Measurements from ENCODE around the gene OCA2.

The OCA2 gene

GRCh38 chr15:27770086-27770607 is 329.0 kb downstream of the OCA2 start:
- no peak overlapping the region for H3K23ac ChIP-seq (ENCODE audit: low read length in 2 of 2)
- no peak overlapping the region for H3K4me2 ChIP-seq (ENCODE audit: low read length, poor library complexity, severe bottlenecking)
- H3K9ac ChIP-seq (ENCODE audit: low read length): no peak overlapping the region
- no peaks in the 10 kb centered on the region for H3K27me3 ChIP-seq (ENCODE audit: control insufficient read depth in 1 of 2, insufficient read depth in 1 of 2, low read length in 2 of 2)
- no peaks in the 10 kb centered on the region for H3K36me3 ChIP-seq (ENCODE audit: control insufficient read depth in 1 of 2, insufficient read depth in 2 of 2, low read depth in 1 of 2, low read length in 2 of 2)
- 93% methylated on average over 48 of the region's 48 CpGs for WGBS
- H3K27ac ChIP-seq (ENCODE audit: low read length, poor library complexity, severe bottlenecking): no peak overlapping the region
- no peak overlapping the region for H3K4ac ChIP-seq (ENCODE audit: low read depth in 1 of 2, low read length in 2 of 2)
- no peaks in the 10 kb centered on the region for H3K79me1 ChIP-seq (replicated peaks; ENCODE audit: low read length, poor library complexity, severe bottlenecking)
- H3K4me1 ChIP-seq (ENCODE audit: control insufficient read depth, insufficient read depth, low read depth, low read length): no peaks in the 10 kb centered on the region
- H2AFZ ChIP-seq (ENCODE audit: low read depth, low read length): no peak overlapping the region
- H2BK15ac ChIP-seq (ENCODE audit: low read depth, poor library complexity, severe bottlenecking): no peak overlapping the region
- no peak for DNase-seq
- H3K18ac ChIP-seq (ENCODE audit: low read depth in 1 of 2, low read length in 2 of 2): no peak overlapping the region
- H3K9me3 ChIP-seq (ENCODE audit: control insufficient read depth, low read length): no peaks in the 10 kb centered on the region
- H3K14ac ChIP-seq (ENCODE audit: low read length in 2 of 2): no peak overlapping the region
- H4K91ac ChIP-seq (ENCODE audit: low read length): no peak overlapping the region
- H4K8ac ChIP-seq (ENCODE audit: low read length): no peak overlapping the region
- H2BK120ac ChIP-seq (ENCODE audit: low read depth, low read length): no peak overlapping the region
- no peak overlapping the region for H2BK5ac ChIP-seq (ENCODE audit: low read depth, low read length, poor library complexity, severe bottlenecking)
- H2AK5ac ChIP-seq (ENCODE audit: low read length, severe bottlenecking): no peak overlapping the region
- no peak overlapping the region for H2BK12ac ChIP-seq (ENCODE audit: low read length in 2 of 2)
- H3K4me3 ChIP-seq (ENCODE audit: insufficient read depth in 1 of 2, low read depth in 1 of 2, low read length in 2 of 2): no peak overlapping the region

GRCh38 chr15:27769652-27770051 is 329.5 kb downstream of the OCA2 start:
- H3K27me3 ChIP-seq (ENCODE audit: control insufficient read depth in 1 of 2, insufficient read depth in 1 of 2, low read length in 2 of 2): no peaks in the 10 kb centered on the region
- no peak overlapping the region for H3K14ac ChIP-seq (ENCODE audit: low read length in 2 of 2)
- H3K79me1 ChIP-seq (replicated peaks; ENCODE audit: low read length, poor library complexity, severe bottlenecking): no peaks in the 10 kb centered on the region
- H3K18ac ChIP-seq (ENCODE audit: low read depth in 1 of 2, low read length in 2 of 2): no peak overlapping the region
- H3K9ac ChIP-seq (ENCODE audit: low read length): no peak overlapping the region
- no peaks in the 10 kb centered on the region for H3K4me1 ChIP-seq (ENCODE audit: control insufficient read depth, insufficient read depth, low read depth, low read length)
- H2AFZ ChIP-seq (ENCODE audit: low read depth, low read length): no peak overlapping the region
- H3K36me3 ChIP-seq (ENCODE audit: control insufficient read depth in 1 of 2, insufficient read depth in 2 of 2, low read depth in 1 of 2, low read length in 2 of 2): no peaks in the 10 kb centered on the region
- no peak overlapping the region for H2BK120ac ChIP-seq (ENCODE audit: low read depth, low read length)
- no peak overlapping the region for H3K23ac ChIP-seq (ENCODE audit: low read length in 2 of 2)
- H4K8ac ChIP-seq (ENCODE audit: low read length): no peak overlapping the region
- H3K4ac ChIP-seq (ENCODE audit: low read depth in 1 of 2, low read length in 2 of 2): no peak overlapping the region
- no peak overlapping the region for H2BK5ac ChIP-seq (ENCODE audit: low read depth, low read length, poor library complexity, severe bottlenecking)
- no peak for DNase-seq
- H2BK15ac ChIP-seq (ENCODE audit: low read depth, poor library complexity, severe bottlenecking): no peak overlapping the region
- H3K4me2 ChIP-seq (ENCODE audit: low read length, poor library complexity, severe bottlenecking): no peak overlapping the region
- no peaks in the 10 kb centered on the region for H3K9me3 ChIP-seq (ENCODE audit: control insufficient read depth, low read length)
- H2BK12ac ChIP-seq (ENCODE audit: low read length in 2 of 2): no peak overlapping the region
- no peak overlapping the region for H3K4me3 ChIP-seq (ENCODE audit: insufficient read depth in 1 of 2, low read depth in 1 of 2, low read length in 2 of 2)
- H3K27ac ChIP-seq (ENCODE audit: low read length, poor library complexity, severe bottlenecking): no peak overlapping the region
- 87% methylated on average over 7 of the region's 13 CpGs for WGBS
- H4K91ac ChIP-seq (ENCODE audit: low read length): no peak overlapping the region
- H2AK5ac ChIP-seq (ENCODE audit: low read length, severe bottlenecking): no peak overlapping the region

- Histone ChIP-seq H3K4me3 (ENCODE audit: insufficient read depth in 1 of 2, low read depth in 1 of 2, low read length in 2 of 2) (no peak overlapping the region), H3K4me1 (ENCODE audit: control insufficient read depth, insufficient read depth, low read depth, low read length) (no peaks in the 10 kb centered on the region), H2BK120ac (ENCODE audit: low read depth, low read length) (no peak overlapping the region), H3K4ac (ENCODE audit: low read depth in 1 of 2, low read length in 2 of 2) (no peak overlapping the region), H3K18ac (ENCODE audit: low read depth in 1 of 2, low read length in 2 of 2) (no peak overlapping the region), H2BK15ac (ENCODE audit: low read depth, poor library complexity, severe bottlenecking) (no peak overlapping the region), H3K9me3 (ENCODE audit: control insufficient read depth, low read length) (no peaks in the 10 kb centered on the region), H3K9ac (ENCODE audit: low read length) (no peak overlapping the region), H2BK12ac (ENCODE audit: low read length in 2 of 2) (no peak overlapping the region), H2BK5ac (ENCODE audit: low read depth, low read length, poor library complexity, severe bottlenecking) (no peak overlapping the region), H3K79me1 (replicated peaks; ENCODE audit: low read length, poor library complexity, severe bottlenecking) (no peaks in the 10 kb centered on the region), H4K91ac (ENCODE audit: low read length) (no peak overlapping the region), H3K36me3 (ENCODE audit: control insufficient read depth in 1 of 2, insufficient read depth in 2 of 2, low read depth in 1 of 2, low read length in 2 of 2) (no peaks in the 10 kb centered on the region), H3K27me3 (ENCODE audit: control insufficient read depth in 1 of 2, insufficient read depth in 1 of 2, low read length in 2 of 2) (no peaks in the 10 kb centered on the region), H2AK5ac (ENCODE audit: low read length, severe bottlenecking) (no peak overlapping the region), H2AFZ (ENCODE audit: low read depth, low read length) (no peak overlapping the region), H4K8ac (ENCODE audit: low read length) (no peak overlapping the region), H3K4me2 (ENCODE audit: low read length, poor library complexity, severe bottlenecking) (no peak overlapping the region), H3K23ac (ENCODE audit: low read length in 2 of 2) (no peak overlapping the region), H3K27ac (ENCODE audit: low read length, poor library complexity, severe bottlenecking) (no peak overlapping the region), H3K14ac (ENCODE audit: low read length in 2 of 2) (no peak overlapping the region)
- DNase-seq: no peak
- WGBS: 75% methylated on average over 22 of the region's 24 CpGs
Observed at GRCh38 chr15:27768732-27769475, 330.2 kb downstream of the OCA2 start.

GRCh38 chr15:27767918-27768640 is 331.0 kb downstream of the OCA2 start:
- 85% methylated on average over 8 of the region's 14 CpGs for WGBS
- no peak overlapping the region for H4K8ac ChIP-seq (ENCODE audit: low read length)

More at GRCh38 chr15:27767918-27768640, 331.0 kb downstream of the OCA2 start:
- no peak for DNase-seq
- H3K27ac ChIP-seq (ENCODE audit: low read length, poor library complexity, severe bottlenecking): no peak overlapping the region
- H2BK15ac ChIP-seq (ENCODE audit: low read depth, poor library complexity, severe bottlenecking): no peak overlapping the region
- H3K9me3 ChIP-seq (ENCODE audit: control insufficient read depth, low read length): no peaks in the 10 kb centered on the region
- H3K14ac ChIP-seq (ENCODE audit: low read length in 2 of 2): no peak overlapping the region
- no peak overlapping the region for H3K4me2 ChIP-seq (ENCODE audit: low read length, poor library complexity, severe bottlenecking)
- no peak overlapping the region for H2AFZ ChIP-seq (ENCODE audit: low read depth, low read length)
- H2BK12ac ChIP-seq (ENCODE audit: low read length in 2 of 2): no peak overlapping the region
- H3K9ac ChIP-seq (ENCODE audit: low read length): no peak overlapping the region
- H2AK5ac ChIP-seq (ENCODE audit: low read length, severe bottlenecking): no peak overlapping the region
- H3K4me1 ChIP-seq (ENCODE audit: control insufficient read depth, insufficient read depth, low read depth, low read length): no peaks in the 10 kb centered on the region
- H3K4me3 ChIP-seq (ENCODE audit: insufficient read depth in 1 of 2, low read depth in 1 of 2, low read length in 2 of 2): no peak overlapping the region
- no peak overlapping the region for H2BK120ac ChIP-seq (ENCODE audit: low read depth, low read length)
- H3K18ac ChIP-seq (ENCODE audit: low read depth in 1 of 2, low read length in 2 of 2): no peak overlapping the region
- H3K79me1 ChIP-seq (replicated peaks; ENCODE audit: low read length, poor library complexity, severe bottlenecking): no peaks in the 10 kb centered on the region
- no peak overlapping the region for H3K23ac ChIP-seq (ENCODE audit: low read length in 2 of 2)
- no peaks in the 10 kb centered on the region for H3K27me3 ChIP-seq (ENCODE audit: control insufficient read depth in 1 of 2, insufficient read depth in 1 of 2, low read length in 2 of 2)
- no peak overlapping the region for H3K4ac ChIP-seq (ENCODE audit: low read depth in 1 of 2, low read length in 2 of 2)
- H3K36me3 ChIP-seq (ENCODE audit: control insufficient read depth in 1 of 2, insufficient read depth in 2 of 2, low read depth in 1 of 2, low read length in 2 of 2): no peaks in the 10 kb centered on the region
- no peak overlapping the region for H2BK5ac ChIP-seq (ENCODE audit: low read depth, low read length, poor library complexity, severe bottlenecking)
- no peak overlapping the region for H4K91ac ChIP-seq (ENCODE audit: low read length)
